ENCODE data around the gene CFAP46. TPM values are rescaled to one million over a fixed set of nuclear protein-coding genes. Genes with fewer than 3 reads are reported as not detected.

CFAP46 gene
- total RNA-seq, 1 experiment from 2014 or later = 1.6 TPM

GRCh38 chr10:132944510-132944909 lies 2.1 kb upstream of the CFAP46 start:
- intact Hi-C loops (cut with micrococcal nuclease; ENCODE audit: unreplicated experiment) = loop anchor here (10.0 kb wide), 1 partner anchor 150 kb away; no protein-coding TSS in a partner anchor
- no peaks in the 10 kb centered on the region for H3K9me3 ChIP-seq (ENCODE audit: control insufficient read depth, insufficient read depth, low read depth, low read length)

GRCh38 chr10:132943791-132944404 lies 1.5 kb upstream of the CFAP46 start:
- intact Hi-C loops (cut with micrococcal nuclease; ENCODE audit: unreplicated experiment) (loop anchor here (10.0 kb wide), 1 partner anchor 151 kb away; no protein-coding TSS in a partner anchor), in situ Hi-C loops (cut with HindIII; ENCODE audit: low pct_unique_long_range_greater_than_20kb, low sequenced_read_pairs) (no loop called here)
- no peak overlapping the region for H3K27ac ChIP-seq (ENCODE audit: low read length)
- H3K36me3 ChIP-seq (ENCODE audit: control insufficient read depth, insufficient read depth, low read length) = no peaks in the 10 kb centered on the region
- no TSS peak for BruUV-seq (replicated peaks)
- no peaks in the 10 kb centered on the region for H3K9me3 ChIP-seq (ENCODE audit: control insufficient read depth, insufficient read depth, low read depth, low read length)
- TF ChIP-seq, protein P1, sequence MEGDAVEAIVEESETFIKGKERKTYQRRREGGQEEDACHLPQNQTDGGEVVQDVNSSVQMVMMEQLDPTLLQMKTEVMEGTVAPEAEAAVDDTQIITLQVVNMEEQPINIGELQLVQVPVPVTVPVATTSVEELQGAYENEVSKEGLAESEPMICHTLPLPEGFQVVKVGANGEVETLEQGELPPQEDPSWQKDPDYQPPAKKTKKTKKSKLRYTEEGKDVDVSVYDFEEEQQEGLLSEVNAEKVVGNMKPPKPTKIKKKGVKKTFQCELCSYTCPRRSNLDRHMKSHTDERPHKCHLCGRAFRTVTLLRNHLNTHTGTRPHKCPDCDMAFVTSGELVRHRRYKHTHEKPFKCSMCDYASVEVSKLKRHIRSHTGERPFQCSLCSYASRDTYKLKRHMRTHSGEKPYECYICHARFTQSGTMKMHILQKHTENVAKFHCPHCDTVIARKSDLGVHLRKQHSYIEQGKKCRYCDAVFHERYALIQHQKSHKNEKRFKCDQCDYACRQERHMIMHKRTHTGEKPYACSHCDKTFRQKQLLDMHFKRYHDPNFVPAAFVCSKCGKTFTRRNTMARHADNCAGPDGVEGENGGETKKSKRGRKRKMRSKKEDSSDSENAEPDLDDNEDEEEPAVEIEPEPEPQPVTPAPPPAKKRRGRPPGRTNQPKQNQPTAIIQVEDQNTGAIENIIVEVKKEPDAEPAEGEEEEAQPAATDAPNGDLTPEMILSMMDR (IDR thresholded peaks at IDR 0.05) = no peak
- TF ChIP-seq REST (IDR thresholded peaks at IDR 0.05; ENCODE audit: insufficient read depth in 1 of 2, low read depth in 2 of 2, low read length in 1 of 2) (no peak), POLR2AphosphoS5 (IDR thresholded peaks at IDR 0.05; ENCODE audit: low read depth, low read length) (no peak), SIN3A (IDR thresholded peaks at IDR 0.05; ENCODE audit: borderline replicate concordance, insufficient read depth, low read depth, low read length) (no peak), TCF7L2 (IDR thresholded peaks at IDR 0.05; ENCODE audit: low read depth, low read length) (no peak)
- peaks cover 3% of the 10 kb centered on the region; the same call in 1 of the 2 replicates for H3K4me1 ChIP-seq (ENCODE audit: control insufficient read depth, insufficient read depth, low read length)
- no peak for ATAC-seq
- CTCF ChIA-PET = no interaction called here
- POLR2A ChIA-PET = no interaction called here
- no peak for DNase-seq (ENCODE audit: low read depth, low spot score)
- H3K4me3 ChIP-seq (ENCODE audit: low read depth in 2 of 2, low read length in 2 of 2) = no peak overlapping the region
- H3K27me3 ChIP-seq (ENCODE audit: control insufficient read depth, insufficient read depth, low read length) = no peaks in the 10 kb centered on the region; the same call in 1 of the 2 replicates

More at GRCh38 chr10:132944510-132944909, 2.1 kb upstream of the CFAP46 start:
- Histone ChIP-seq H3K36me3 (ENCODE audit: control insufficient read depth, insufficient read depth, low read length) (no peaks in the 10 kb centered on the region), H3K4me3 (ENCODE audit: low read depth in 2 of 2, low read length in 2 of 2) (no peak overlapping the region), H3K27me3 (ENCODE audit: control insufficient read depth, insufficient read depth, low read length) (no peaks in the 10 kb centered on the region; the same call in 1 of the 2 replicates), H3K27ac (ENCODE audit: low read length) (no peak overlapping the region), H3K4me1 (ENCODE audit: control insufficient read depth, insufficient read depth, low read length) (peaks cover 3% of the 10 kb centered on the region; the same call in 1 of the 2 replicates)
- ChIA-PET POLR2A (no interaction called here), CTCF (no interaction called here)
- no TSS peak for BruUV-seq (replicated peaks)
- no peak for TF ChIP-seq TCF7L2 (IDR thresholded peaks at IDR 0.05; ENCODE audit: low read depth, low read length)
- no peak for ATAC-seq
- in situ Hi-C loops (cut with HindIII; ENCODE audit: low pct_unique_long_range_greater_than_20kb, low sequenced_read_pairs) = no loop called here
- DNase-seq (ENCODE audit: low read depth, low spot score) = no peak

All from Panc1 (cell line).